Sigmoid colon (tissue), 7 donors: ENCODE measurements around the gene ALX4. TPM values are rescaled to one million over a fixed set of nuclear protein-coding genes. Genes with fewer than 3 reads are reported as not detected.

Source experiments
- DNase-seq: peaks from one replicate; pipeline ENCODE4 v3.0.0-alpha.2; 2019
- H3K27ac ChIP-seq, 4 donors: fragments of 200-600 bp; sonication (generic); one replicate each; pipeline ENCODE4 v1.5.1; 2016 to 2019; ENCODE audit warnings: mild to moderate bottlenecking in 1 of 4
- H3K27me3 ChIP-seq, 3 donors: fragments of 200-600 bp; sonication (generic); one replicate each; pipeline ENCODE4 v1.5.1; 2019; ENCODE audit warnings: mild to moderate bottlenecking in 1 of 3
- H3K36me3 ChIP-seq, 4 donors: fragments of 200-600 bp; sonication (generic); one replicate each; pipeline ENCODE4 v1.5.1; 2016 to 2019
- H3K4me1 ChIP-seq, 4 donors: fragments of 200-600 bp; sonication (generic); one replicate each; pipeline ENCODE4 v1.5.1; 2017 to 2019
- H3K4me3 ChIP-seq, 4 donors: fragments of 200-600 bp; sonication (generic); one replicate each; pipeline ENCODE4 v1.5.1; 2017 to 2019; ENCODE audit warnings: mild to moderate bottlenecking in 2 of 4, moderate library complexity in 1 of 4
- H3K9me3 ChIP-seq, 4 donors: fragments of 200-600 bp in 3 of 4; sonication (generic) in 3 of 4; one replicate each; pipeline versions ENCODE4 v1.5.1 to v1.6.1; 2013 to 2019
- CTCF ChIP-seq, 4 experiments: fragments of 450-650 bp in 3 of 4; fragments of 200-600 bp in 1 of 4; IDR thresholded peaks; one replicate each; pipeline ENCODE4 v1.5.1; 2016 to 2019; ENCODE audit warnings: antibody characterized with exemption in 4 of 4, mild to moderate bottlenecking in 3 of 4, moderate library complexity in 2 of 4
- EP300 ChIP-seq, 4 donors: sonication (generic); formaldehyde crosslinking; IDR thresholded peaks; one replicate each; pipeline ENCODE4 v1.6.1; 2017; ENCODE audit warnings: antibody characterized with exemption in 4 of 4
- POLR2A ChIP-seq, 2 donors: fragments of 450-650 bp; IDR thresholded peaks; one replicate each; pipeline ENCODE4 v1.6.1; 2016; ENCODE audit warnings: antibody characterized with exemption in 2 of 2, mild to moderate bottlenecking in 2 of 2, moderate library complexity in 2 of 2
- POLR2AphosphoS5 ChIP-seq, 4 donors: sonication (generic); formaldehyde crosslinking; IDR thresholded peaks; one replicate each; pipeline ENCODE4 v1.6.1; 2017; ENCODE audit warnings: antibody characterized with exemption in 4 of 4
- WGBS, 2 donors: extraction: QIAGEN DNeasy Blood & Tissue Kit; methylation state at CpG; one replicate each; pipeline ENCODE4 v1.1.7; 2013; 5-methylcytosine and 5-hydroxymethylcytosine counted together
- intact Hi-C: fragments of 100-400 bp; cut with DNase I; formaldehyde crosslinking; loops from one replicate; pipeline ENCODE4 v1.15.1; 2023
- polyA plus RNA-seq, 3 donors: library from polyadenylated mRNA; stranded (reverse); fragments of 200-250 nt; gene quantifications; one replicate each; pipeline ENCODE4 v1.2.3, GENCODE V29; 2013
- total RNA-seq, 4 donors: library from RNA; depleted of rRNA; stranded (reverse); fragments of >200 nt; gene quantifications; one replicate each; pipeline ENCODE4 v1.1.0, GENCODE V29; 2016
- donor health status: healthy with polysubstance abuse.
- donor health status: Bipolar disorder and iron deficiency.
- donor health status: healthy.

Gene ALX4
- total and polyA plus RNA-seq, 7 donors: not detected

GRCh38 chr11:44213148-44213547 is 96.8 kb downstream of the ALX4 start:
- Histone ChIP-seq H3K9me3 (no peaks in the 10 kb centered on the region), H3K4me3 (no peak overlapping the region), H3K36me3 (peaks cover 0 to 3% (median 0%) of the 10 kb centered on the region in 4 donors), H3K27ac (no peak overlapping the region), H3K27me3 (no peaks in the 10 kb centered on the region), H3K4me1 (no peaks in the 10 kb centered on the region)
- intact Hi-C loops: no loop called here
- no peak for DNase-seq
- TF ChIP-seq CTCF (IDR thresholded peaks at IDR 0.05): no peak
- no peak for TF ChIP-seq EP300 (IDR thresholded peaks at IDR 0.05)
- TF ChIP-seq POLR2AphosphoS5 (IDR thresholded peaks at IDR 0.05): no peak
- no peak for TF ChIP-seq POLR2A (IDR thresholded peaks at IDR 0.05)
- WGBS, 2 donors: 86 to 95% methylated on average over 1 of the region's 1 CpG

GRCh38 chr11:44212128-44212527 is 97.8 kb downstream of the ALX4 start:
- TF ChIP-seq POLR2AphosphoS5 (IDR thresholded peaks at IDR 0.05): no peak
- TF ChIP-seq CTCF (IDR thresholded peaks at IDR 0.05): no peak
- TF ChIP-seq POLR2A (IDR thresholded peaks at IDR 0.05): no peak
- Histone ChIP-seq H3K36me3 (peaks cover 0 to 4% (median 0%) of the 10 kb centered on the region in 4 donors), H3K4me1 (no peaks in the 10 kb centered on the region), H3K4me3 (no peak overlapping the region), H3K27me3 (no peaks in the 10 kb centered on the region), H3K9me3 (no peaks in the 10 kb centered on the region), H3K27ac (no peak overlapping the region)
- intact Hi-C loops: no loop called here
- DNase-seq: no peak
- 98 to 99% methylated on average over 6 of the region's 6 CpGs for WGBS, 2 donors

Other genes with a start within 250 kb of the ALX4 start
- 10 to 100 TPM; 11.4 to 52.6 (median 14.3) TPM for gene ACCS, start 243.9 kb downstream of the ALX4 start, total RNA-seq
- 10 to 100 TPM in 1 of 3 donors, 1 to 10 TPM in 2; 1.8 to 10.7 (median 7.9) TPM for gene ACCS, start 243.9 kb downstream of the ALX4 start, polyA plus RNA-seq
- 10 to 100 TPM; 46.3 to 68.1 (median 61.2) TPM for gene EXT2, start 214.5 kb downstream of the ALX4 start, total RNA-seq
- gene EXT2, start 214.5 kb downstream of the ALX4 start, polyA plus RNA-seq: 10 to 100 TPM in 2 of 3 donors, 1 to 10 TPM in 1; 6.6 to 28.5 (median 11.8) TPM